IMR-90 (cell line): ENCODE data around the gene MILR1. TPM values are rescaled to one million over a fixed set of nuclear protein-coding genes. Genes with fewer than 3 reads are reported as not detected.
A peak's percentile ranks its signal among the peaks of the same experiment; 100 is the strongest.

Source experiments
- ATAC-seq: fragments of 200-7000 bp; cut with Tn5 transposase; 2 replicates; pipeline ENCODE4 v1.9.1; 2020; ENCODE audit warnings: low read depth, mild to moderate bottlenecking, moderate library complexity
- BruUV-seq: library from RNA; stranded (reverse); fragments of 400-500 nt; replicated peaks from 2 replicates; lab custom pipeline; 2021; lab: Mats Ljungman, UMichigan
- CTCF ChIA-PET: fragments of 300-600 bp; formaldehyde crosslinking; extraction: SDS; loops from one replicate; lab custom pipeline; 2021; ENCODE audit warnings: antibody characterized with exemption; lab: Yijun Ruan, JAX
- POLR2A ChIA-PET: fragments of 300-600 bp; sonication (Branson Sonifier 250); formaldehyde crosslinking; loops from one replicate; lab custom pipeline; 2022; ENCODE audit warnings: antibody characterized with exemption; ENCODE audit not compliant: unreplicated experiment; lab: Charles Lee
- DNase-seq: peaks from one replicate; pipeline ENCODE4 v3.0.0; 2013
- H2AFZ ChIP-seq: replicated peaks from 2 replicates; pipeline ENCODE3; 2013; ENCODE audit warnings: low read length, mild to moderate bottlenecking; ENCODE audit not compliant: poor library complexity
- H2AK5ac ChIP-seq: 2 replicates; pipeline ENCODE4 v1.6.1; 2013; ENCODE audit warnings: low read depth, low read length, inconsistent platforms
- H2AK9ac ChIP-seq: replicated peaks from 2 replicates; pipeline ENCODE3; 2013; ENCODE audit warnings: mild to moderate bottlenecking, low read depth, low read length, moderate library complexity; ENCODE audit not compliant: poor library complexity
- H2BK120ac ChIP-seq: 2 replicates; pipeline ENCODE4 v1.6.1; 2013; ENCODE audit warnings: low read depth, low read length, inconsistent platforms
- H2BK15ac ChIP-seq: 3 replicates; pipeline ENCODE4 v1.6.1; 2013; ENCODE audit warnings: low read depth, low read length, inconsistent platforms
- H2BK20ac ChIP-seq: 2 replicates; pipeline ENCODE4 v1.6.1; 2013; ENCODE audit warnings: low read depth, mild to moderate bottlenecking, inconsistent platforms, low read length, moderate library complexity
- H2BK5ac ChIP-seq: 2 replicates; pipeline ENCODE4 v1.6.1; 2013; ENCODE audit warnings: mild to moderate bottlenecking, low read depth, low read length, inconsistent platforms; ENCODE audit not compliant: poor library complexity, severe bottlenecking
- H3K14ac ChIP-seq: replicated peaks from 2 replicates; pipeline ENCODE4 v1.6.1; 2013; ENCODE audit warnings: low read depth, low read length, inconsistent platforms
- H3K18ac ChIP-seq: 2 replicates; pipeline ENCODE4 v1.6.1; 2013; ENCODE audit warnings: low read depth, low read length, control low read depth
- H3K23ac ChIP-seq: 2 replicates; pipeline ENCODE4 v1.6.1; 2013; ENCODE audit warnings: low read depth, low read length, inconsistent platforms
- H3K27ac ChIP-seq: 2 replicates; pipeline ENCODE4 v1.5.1; 2013; ENCODE audit warnings: mild to moderate bottlenecking, control low read depth, low read length; ENCODE audit not compliant: insufficient read depth
- H3K27me3 ChIP-seq: 2 replicates; pipeline ENCODE4 v1.6.1; 2013; ENCODE audit warnings: low read length; ENCODE audit not compliant: control insufficient read depth, insufficient read depth
- H3K36me3 ChIP-seq: 2 replicates; pipeline ENCODE4 v1.6.1; 2013; ENCODE audit warnings: low read length, mixed read lengths; ENCODE audit not compliant: control insufficient read depth, insufficient read depth
- H3K4ac ChIP-seq: 2 replicates; pipeline ENCODE4 v1.6.1; 2013; ENCODE audit warnings: low read depth, low read length, inconsistent platforms
- H3K4me1 ChIP-seq: 2 replicates; pipeline ENCODE4 v1.6.1; 2013; ENCODE audit warnings: low read length, mixed read lengths; ENCODE audit not compliant: control insufficient read depth, insufficient read depth
- H3K4me2 ChIP-seq: 2 replicates; pipeline ENCODE4 v1.6.1; 2013; ENCODE audit warnings: low read depth, mild to moderate bottlenecking, control low read depth, low read length, moderate library complexity
- H3K4me3 ChIP-seq: 2 replicates; pipeline ENCODE4 v1.5.1; 2013; ENCODE audit warnings: low read depth, mild to moderate bottlenecking, control low read depth, low read length, moderate library complexity; ENCODE audit not compliant: insufficient read depth
- H3K56ac ChIP-seq: 2 replicates; pipeline ENCODE4 v1.6.1; 2013; ENCODE audit warnings: low read length, inconsistent platforms; ENCODE audit not compliant: insufficient read depth; ENCODE audit errors: extremely low read depth
- H3K79me1 ChIP-seq, 2 experiments: 2 replicates each; pipeline ENCODE4 v1.6.1; 2013; ENCODE audit warnings: low read length in 2 of 2, inconsistent platforms in 1 of 2, low read depth in 1 of 2
- H3K9ac ChIP-seq: 2 replicates; pipeline ENCODE4 v1.6.1; 2013; ENCODE audit warnings: low read depth, low read length, control low read depth
- H3K9me1 ChIP-seq: 2 replicates; pipeline ENCODE4 v1.6.1; 2013; ENCODE audit warnings: low read length, inconsistent platforms; ENCODE audit not compliant: insufficient read depth
- H3K9me3 ChIP-seq: 2 replicates; pipeline ENCODE4 v1.6.1; 2013; ENCODE audit warnings: low read length; ENCODE audit not compliant: control insufficient read depth, insufficient read depth
- H4K20me1 ChIP-seq: 2 replicates; pipeline ENCODE4 v1.6.1; 2013; ENCODE audit warnings: low read length, inconsistent platforms; ENCODE audit not compliant: insufficient read depth
- H4K5ac ChIP-seq: 2 replicates; pipeline ENCODE4 v1.6.1; 2013; ENCODE audit warnings: mild to moderate bottlenecking, low read depth, low read length, control low read depth
- H4K8ac ChIP-seq, 2 experiments: 2 replicates each; pipeline ENCODE4 v1.6.1; 2013; ENCODE audit warnings: low read depth in 2 of 2, low read length in 2 of 2, control low read depth in 1 of 2, inconsistent platforms in 1 of 2
- H4K91ac ChIP-seq: 2 replicates; pipeline ENCODE4 v1.6.1; 2013; ENCODE audit warnings: low read depth, low read length, inconsistent platforms; ENCODE audit not compliant: insufficient read depth
- CEBPB ChIP-seq: IDR thresholded peaks from 2 replicates; pipeline ENCODE4 v1.6.1; 2012; ENCODE audit warnings: low read depth, low read length, improper control_type of control experiment
- ELK1 ChIP-seq: fragments of 150-350 bp; IDR thresholded peaks from 2 replicates; pipeline ENCODE4 v1.6.1; 2016; ENCODE audit warnings: low read depth, mild to moderate bottlenecking, low read length, moderate library complexity, borderline replicate concordance
- RCOR1 ChIP-seq: IDR thresholded peaks from 2 replicates; pipeline ENCODE4 v1.6.1; 2012; ENCODE audit warnings: mild to moderate bottlenecking, low read length, improper control_type of control experiment; ENCODE audit not compliant: insufficient replicate concordance
- WGBS, 2 experiments: methylation state at CpG; one replicate each; pipeline versions ENCODE4 v1.1.5 to v1.1.7; 2013; ENCODE audit warnings: missing lambda C conversion rate in 2 of 2; ENCODE audit not compliant: insufficient read length in 1 of 2; ENCODE audit errors: extremely low coverage in 2 of 2; 5-methylcytosine and 5-hydroxymethylcytosine counted together
- dilution Hi-C: fragments of 300-500 bp; cut with HindIII; formaldehyde crosslinking; loops from one replicate; pipeline ENCODE4 v1.14.3; 2018; ENCODE audit warnings: low sequenced_read_pairs; ENCODE audit not compliant: unreplicated experiment
- in situ Hi-C: fragments of 300-500 bp; cut with MboI; formaldehyde crosslinking; loops from 3 replicates; pipeline ENCODE4 v1.14.3; 2019; ENCODE audit warnings: low sequenced_read_pairs, inconsistent platforms, mixed read lengths
- intact Hi-C: fragments of 100-400 bp; cut with micrococcal nuclease; formaldehyde crosslinking; loops from 2 replicates; pipeline ENCODE4 v1.10.0; 2022
- polyA plus RNA-seq, 3 experiments: library from polyadenylated mRNA; depleted of rRNA; stranded (reverse); fragments of >200 nt; gene quantifications; 2 replicates each; pipeline ENCODE4 v1.2.3, GENCODE V29; 2012; ENCODE audit warnings: low replicate concordance in 1 of 3
- total RNA-seq: library from RNA; depleted of rRNA; stranded (reverse); fragments of >200 nt; gene quantifications from 2 replicates; pipeline ENCODE4 v1.2.3, GENCODE V29; 2012

MILR1 gene
- total and polyA plus RNA-seq, 2 of the 4 experiments (the other 2 are of a cell fraction): 0.36 to 0.44 TPM

- H4K5ac ChIP-seq: no peak overlapping the region
- no peak overlapping the region for H2BK120ac ChIP-seq
- no peaks in the 10 kb centered on the region for H3K27me3 ChIP-seq
- H2BK15ac ChIP-seq: no peak overlapping the region
- no peak overlapping the region for H3K23ac ChIP-seq
- TSS peak; percentile 30 for BruUV-seq
- peaks cover 3% of the 10 kb centered on the region; the same call in 1 of the 2 replicates for H3K9me1 ChIP-seq
- ATAC-seq (no peak), DNase-seq (no peak)
- no peak overlapping the region for H3K56ac ChIP-seq
- peak overlapping the region; percentile 26; the same call in 1 of the 2 replicates for H3K4me2 ChIP-seq
- WGBS, 2 experiments: 93% methylated on average over 4 of the region's 5 CpGs; no CpG with 5 or more reads in 1 of the 2 experiments
- H3K4me1 ChIP-seq: peaks cover 2% of the 10 kb centered on the region; the same call in 1 of the 2 replicates
- dilution Hi-C loops (no loop called here), in situ Hi-C loops (no loop called here), intact Hi-C loops (no loop called here)
- H3K27ac ChIP-seq: no peak overlapping the region
- H2BK5ac ChIP-seq: no peak overlapping the region
- no peak overlapping the region for H3K18ac ChIP-seq
- no peak overlapping the region for H2BK20ac ChIP-seq
- H3K79me1 ChIP-seq: peaks cover 22 to 60% of the 10 kb centered on the region in 2 experiments
- CTCF ChIA-PET: interaction anchor here (1.0 to 1.5 kb wide), 2 partner anchors 12 to 199 kb away, joined by 4 to 7 read pairs; no protein-coding TSS in a partner anchor
- peaks cover 89% of the 10 kb centered on the region for H4K20me1 ChIP-seq
- H2AK9ac ChIP-seq: no peak overlapping the region
- no peaks in the 10 kb centered on the region for H3K9me3 ChIP-seq
- no peak overlapping the region for H4K91ac ChIP-seq
- no peak overlapping the region for H2AFZ ChIP-seq
- H3K4ac ChIP-seq: no peak overlapping the region
- H4K8ac ChIP-seq: no peak overlapping the region
- POLR2A ChIA-PET: no interaction called here
- H3K4me3 ChIP-seq: no peak overlapping the region
- TF ChIP-seq CEBPB: 0 out of 2 replicates have a peak, but pooled peaks have one; percentile 4
- TF ChIP-seq RCOR1: no peak
- no peak for TF ChIP-seq ELK1
- H3K36me3 ChIP-seq: peaks cover 50% of the 10 kb centered on the region
- no peak overlapping the region for H3K9ac ChIP-seq
- no peak overlapping the region for H3K14ac ChIP-seq
- H2AK5ac ChIP-seq: no peak overlapping the region
These were observed 54.4 kb downstream of the MILR1 start for GRCh38 chr17:64503341-64503740.
